Measurements from ENCODE around the gene RHOB.

RHOB gene

DNA sequence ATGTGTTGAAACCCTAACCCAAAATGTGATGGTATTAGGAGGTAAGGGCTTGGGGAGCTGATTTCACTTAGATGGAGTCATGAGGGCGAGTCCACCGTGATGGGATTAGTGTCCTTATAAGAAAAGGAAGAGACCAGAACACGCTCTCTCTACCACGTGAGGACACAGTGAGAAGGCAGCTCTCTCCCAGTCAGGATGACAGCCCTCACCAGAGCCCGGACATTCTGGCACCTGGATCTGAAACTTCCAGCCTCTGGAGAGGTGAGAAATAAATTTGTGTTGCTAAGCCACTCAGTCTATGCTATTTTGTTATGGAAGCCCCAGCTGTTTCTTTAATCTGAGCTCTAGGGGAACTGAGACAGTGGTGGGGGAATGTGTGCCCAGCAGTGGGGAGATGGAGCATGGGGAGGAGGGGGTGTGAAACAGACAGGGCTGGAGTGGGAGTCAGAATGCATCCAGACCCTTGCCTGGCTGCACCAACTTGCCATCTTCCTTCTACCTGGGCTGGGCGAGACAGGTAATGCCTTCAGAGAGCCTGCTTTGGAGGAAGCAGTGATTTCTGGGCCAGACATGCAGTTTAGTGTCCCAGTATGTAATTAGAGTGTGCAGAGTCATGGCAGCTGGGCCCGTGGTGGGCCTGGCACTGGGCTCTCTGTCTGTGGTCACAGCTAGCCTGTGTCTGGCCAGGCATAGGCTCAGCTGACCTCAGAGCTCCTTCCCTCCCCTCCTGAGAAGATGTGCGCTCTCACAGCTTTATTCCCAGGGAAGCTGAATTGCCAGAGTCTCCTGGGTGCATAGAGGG is 38.1 kb downstream of the RHOB start:
- no peak overlapping the region for H3K4me3 ChIP-seq (ENCODE audit: low read depth, low read length)
- TF ChIP-seq CTCF (IDR thresholded peaks at IDR 0.05; ENCODE audit: low read depth, low read length), result no peak

GRCh38 chr2:20485612-20486388 is 38.9 kb downstream of the RHOB start:
- TF ChIP-seq CTCF (IDR thresholded peaks at IDR 0.05; ENCODE audit: low read depth, low read length), result no peak
- no peak overlapping the region for H3K4me3 ChIP-seq (ENCODE audit: low read depth, low read length)

GRCh38 chr2:20486571-20486970 is 39.7 kb downstream of the RHOB start:
- TF ChIP-seq CTCF (IDR thresholded peaks at IDR 0.05; ENCODE audit: low read depth, low read length), result no peak
- no peak overlapping the region for H3K4me3 ChIP-seq (ENCODE audit: low read depth, low read length)

DNA sequence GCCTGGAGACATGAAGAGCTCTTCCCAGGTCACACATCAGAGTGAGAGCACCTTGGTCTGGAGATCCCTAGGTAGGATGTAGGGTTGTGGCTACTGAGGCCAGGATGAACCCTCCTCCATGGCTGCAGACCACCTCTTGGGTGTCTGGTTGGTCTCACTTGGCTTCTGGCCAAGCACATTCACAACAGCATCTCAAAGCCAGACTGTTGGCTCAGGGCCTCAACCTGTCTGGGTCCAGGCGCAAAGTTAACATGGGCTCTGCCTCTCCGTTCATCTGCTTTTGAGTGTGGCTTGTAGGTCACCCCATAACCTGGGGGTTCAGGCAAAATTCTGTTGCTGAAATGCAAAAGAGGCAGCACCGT is 40.1 kb downstream of the RHOB start:
- TF ChIP-seq CTCF (IDR thresholded peaks at IDR 0.05; ENCODE audit: low read depth, low read length), result no peak
- H3K4me3 ChIP-seq (ENCODE audit: low read depth, low read length), result no peak overlapping the region

- no peak overlapping the region for H3K4me3 ChIP-seq (ENCODE audit: low read depth, low read length)
- TF ChIP-seq CTCF (IDR thresholded peaks at IDR 0.05; ENCODE audit: low read depth, low read length), result no peak
Observed at GRCh38 chr2:20487392-20488174, 40.7 kb downstream of the RHOB start.

- no peak for TF ChIP-seq CTCF (IDR thresholded peaks at IDR 0.05; ENCODE audit: low read depth, low read length)
- H3K4me3 ChIP-seq (ENCODE audit: low read depth, low read length), result no peak overlapping the region
Observed at GRCh38 chr2:20488201-20488641, 41.3 kb downstream of the RHOB start.
